ENCODE data around the gene SPHK2. TPM values are rescaled to one million over a fixed set of nuclear protein-coding genes. Genes with fewer than 3 reads are reported as not detected.

The SPHK2 gene
- total RNA-seq, 1 donor from 2014 or later = 146 TPM

DNA sequence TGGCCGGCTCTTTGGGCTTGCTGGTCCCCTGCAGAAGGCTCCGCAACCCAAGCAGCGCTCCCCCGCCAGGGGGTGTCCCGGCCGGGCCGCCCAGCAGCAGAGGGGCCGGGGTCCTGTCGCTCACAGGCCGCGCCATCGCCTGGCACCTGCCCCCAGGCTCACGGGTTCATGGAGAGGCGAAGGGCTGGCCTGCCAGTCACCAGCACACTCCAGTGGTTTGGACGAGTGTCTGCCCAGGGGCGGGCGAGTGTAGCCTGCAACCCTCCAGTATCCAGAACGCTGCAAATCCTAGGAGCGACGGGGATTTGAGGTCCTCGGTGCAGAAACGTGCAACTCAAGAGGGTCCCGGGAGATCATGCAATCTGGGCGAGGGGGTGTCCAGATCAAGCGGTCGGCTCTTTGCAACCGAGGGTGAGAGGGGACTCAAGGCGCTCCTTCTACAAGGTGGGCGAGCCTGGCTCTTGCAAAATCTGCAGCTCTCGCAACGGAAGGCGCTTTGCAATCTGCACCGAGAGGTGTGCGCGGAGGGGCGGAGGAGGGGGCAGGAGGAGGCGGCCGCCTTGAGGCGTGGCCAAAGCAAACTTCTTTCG, 17.6 kb downstream of the SPHK2 start, which contains the start of gene DBP:
Gene DBP, minus strand, starts transcription at position 521 of the 590 bp plus-strand sequence. Its CDS starts 385 bp downstream, at position 136.
- TF ChIP-seq, protein P1, sequence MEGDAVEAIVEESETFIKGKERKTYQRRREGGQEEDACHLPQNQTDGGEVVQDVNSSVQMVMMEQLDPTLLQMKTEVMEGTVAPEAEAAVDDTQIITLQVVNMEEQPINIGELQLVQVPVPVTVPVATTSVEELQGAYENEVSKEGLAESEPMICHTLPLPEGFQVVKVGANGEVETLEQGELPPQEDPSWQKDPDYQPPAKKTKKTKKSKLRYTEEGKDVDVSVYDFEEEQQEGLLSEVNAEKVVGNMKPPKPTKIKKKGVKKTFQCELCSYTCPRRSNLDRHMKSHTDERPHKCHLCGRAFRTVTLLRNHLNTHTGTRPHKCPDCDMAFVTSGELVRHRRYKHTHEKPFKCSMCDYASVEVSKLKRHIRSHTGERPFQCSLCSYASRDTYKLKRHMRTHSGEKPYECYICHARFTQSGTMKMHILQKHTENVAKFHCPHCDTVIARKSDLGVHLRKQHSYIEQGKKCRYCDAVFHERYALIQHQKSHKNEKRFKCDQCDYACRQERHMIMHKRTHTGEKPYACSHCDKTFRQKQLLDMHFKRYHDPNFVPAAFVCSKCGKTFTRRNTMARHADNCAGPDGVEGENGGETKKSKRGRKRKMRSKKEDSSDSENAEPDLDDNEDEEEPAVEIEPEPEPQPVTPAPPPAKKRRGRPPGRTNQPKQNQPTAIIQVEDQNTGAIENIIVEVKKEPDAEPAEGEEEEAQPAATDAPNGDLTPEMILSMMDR (IDR thresholded peaks at IDR 0.05; ENCODE audit: partially characterized antibody, unreplicated experiment) = no peak
- Mint-ChIP-seq H3K4me3 (ENCODE audit: unreplicated experiment) (peak within 1 kb of the TSS; percentile 86), H3K4me1 (ENCODE audit: low read depth, unreplicated experiment) (peaks cover 13% of the 10 kb centered on the region), H3K36me3 (ENCODE audit: unreplicated experiment) (peaks cover 4% of the 10 kb centered on the region), H3K9me3 (ENCODE audit: unreplicated experiment) (peaks cover 6% of the 10 kb centered on the region), H3K27ac (ENCODE audit: unreplicated experiment) (peak within 1 kb of the TSS; percentile 90), H3K27me3 (ENCODE audit: unreplicated experiment) (peaks cover 20% of the 10 kb centered on the region)
- DNase-seq = peak; percentile 55

DNA sequence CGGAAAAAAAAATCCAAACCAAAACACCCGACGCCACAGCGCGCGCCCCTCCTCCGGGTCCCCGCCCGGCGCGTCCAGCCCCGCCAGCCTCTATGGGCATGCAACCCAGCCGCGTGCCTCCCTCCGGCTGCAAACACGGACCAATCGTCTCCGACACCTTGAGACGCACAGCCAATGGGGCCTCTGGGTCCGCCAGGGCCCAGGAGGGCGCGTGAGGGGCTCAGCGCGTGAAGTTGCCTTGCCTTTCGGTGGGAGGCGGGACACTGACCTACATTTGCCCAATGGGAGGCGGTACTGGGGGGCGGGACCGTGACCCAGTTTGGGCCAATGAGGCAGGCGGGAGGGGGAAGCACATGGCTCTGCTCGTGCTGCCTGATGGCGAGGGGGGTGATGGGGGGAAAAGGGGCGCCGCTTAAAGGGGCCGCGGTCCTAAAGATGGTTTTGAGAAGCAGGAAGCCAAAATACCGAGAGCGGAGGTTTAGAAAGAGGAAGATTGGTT, 18.2 kb downstream of the SPHK2 start:
- Mint-ChIP-seq H3K27ac (ENCODE audit: unreplicated experiment) (peak overlapping the region; percentile 90), H3K4me3 (ENCODE audit: unreplicated experiment) (peak overlapping the region; percentile 86), H3K27me3 (ENCODE audit: unreplicated experiment) (peaks cover 20% of the 10 kb centered on the region), H3K36me3 (ENCODE audit: unreplicated experiment) (peaks cover 4% of the 10 kb centered on the region), H3K4me1 (ENCODE audit: low read depth, unreplicated experiment) (peaks cover 13% of the 10 kb centered on the region), H3K9me3 (ENCODE audit: unreplicated experiment) (peaks cover 5% of the 10 kb centered on the region)
- peak; percentile 95 for DNase-seq
- TF ChIP-seq, protein P1 (IDR thresholded peaks at IDR 0.05; ENCODE audit: partially characterized antibody, unreplicated experiment) = no peak

DNA sequence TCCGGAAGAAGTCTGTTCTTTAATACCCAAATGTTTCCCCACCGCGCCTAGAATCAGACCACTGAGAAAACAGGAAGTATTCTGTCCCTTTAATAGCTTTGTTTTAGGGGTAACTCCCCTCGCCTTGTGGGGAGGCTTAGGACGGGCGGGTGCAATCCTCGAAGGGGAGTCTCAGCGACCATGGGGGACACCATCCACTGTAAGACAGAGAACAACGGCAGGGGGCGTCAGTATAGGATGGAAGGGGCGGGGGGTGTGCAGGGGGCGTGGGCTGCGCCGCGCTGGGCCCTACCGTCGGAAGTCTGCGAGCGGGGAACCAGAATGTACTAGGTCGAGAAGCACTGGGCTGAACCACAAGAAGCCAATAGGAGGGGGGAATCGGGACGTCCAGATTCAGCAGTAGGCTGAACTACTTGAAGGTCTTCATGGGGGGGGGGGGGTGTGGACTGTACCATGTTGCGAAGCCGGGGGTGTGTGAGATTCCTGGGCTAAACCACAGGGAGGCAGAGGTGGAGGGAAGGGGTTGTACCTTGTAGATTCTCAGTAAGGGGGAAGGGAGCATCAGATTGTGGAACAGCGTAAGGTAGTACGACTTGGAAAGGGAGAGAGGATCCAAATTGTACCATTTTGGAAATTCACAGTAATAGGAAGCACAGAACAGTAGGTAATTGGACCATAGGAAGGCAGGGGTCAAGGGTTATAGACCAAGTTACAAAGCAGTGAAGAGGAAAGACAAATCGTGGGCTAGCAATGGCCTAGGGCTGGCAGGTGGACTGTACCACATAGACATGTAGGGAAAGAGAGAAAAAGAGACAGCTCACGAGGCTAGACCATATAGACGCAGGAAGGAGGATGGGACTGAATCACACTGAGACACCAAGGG, 18.9 kb downstream of the SPHK2 start:
- peak; percentile 73 for DNase-seq
- Mint-ChIP-seq H3K4me3 (ENCODE audit: unreplicated experiment) (peak overlapping the region; percentile 86), H3K27ac (ENCODE audit: unreplicated experiment) (peak overlapping the region; percentile 90), H3K4me1 (ENCODE audit: low read depth, unreplicated experiment) (peaks cover 13% of the 10 kb centered on the region), H3K36me3 (ENCODE audit: unreplicated experiment) (peaks cover 4% of the 10 kb centered on the region), H3K9me3 (ENCODE audit: unreplicated experiment) (peaks cover 7% of the 10 kb centered on the region), H3K27me3 (ENCODE audit: unreplicated experiment) (peaks cover 22% of the 10 kb centered on the region)
- TF ChIP-seq, protein P1 (IDR thresholded peaks at IDR 0.05; ENCODE audit: partially characterized antibody, unreplicated experiment) = no peak

DNA sequence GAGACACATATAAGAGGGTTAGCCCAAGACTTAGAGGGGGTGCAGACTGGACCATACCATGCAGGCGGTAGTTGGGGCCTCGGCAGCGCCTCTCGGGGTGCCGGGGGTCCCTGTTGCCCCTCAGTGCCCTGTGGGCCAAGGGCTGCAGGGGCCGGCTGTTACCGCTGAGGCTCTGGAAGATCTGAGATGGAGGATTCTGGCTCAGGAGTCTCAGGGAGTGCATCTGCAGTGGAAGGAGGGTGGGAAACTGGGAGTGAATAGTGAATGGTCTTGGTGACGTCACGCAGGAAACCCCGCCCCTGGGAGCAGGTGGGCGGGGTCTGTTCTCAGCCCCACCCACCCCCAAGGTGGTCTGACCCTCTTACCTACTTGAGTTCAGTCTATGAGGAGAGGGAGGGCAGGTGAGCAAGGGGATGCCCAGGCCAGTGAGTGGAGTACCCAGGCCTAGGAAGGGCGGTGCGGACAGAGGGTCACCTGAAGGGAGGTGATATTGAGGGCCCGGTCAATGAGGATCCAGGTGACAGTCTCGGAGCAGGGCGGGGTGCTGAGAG, 19.6 kb downstream of the SPHK2 start:
- no peak for DNase-seq
- Mint-ChIP-seq H3K9me3 (ENCODE audit: unreplicated experiment) (peaks cover 5% of the 10 kb centered on the region), H3K4me3 (ENCODE audit: unreplicated experiment) (peak overlapping the region; percentile 63), H3K36me3 (ENCODE audit: unreplicated experiment) (peaks cover 4% of the 10 kb centered on the region), H3K27ac (ENCODE audit: unreplicated experiment) (peak overlapping the region; percentile 90), H3K27me3 (ENCODE audit: unreplicated experiment) (peaks cover 20% of the 10 kb centered on the region), H3K4me1 (ENCODE audit: low read depth, unreplicated experiment) (peaks cover 10% of the 10 kb centered on the region)
- TF ChIP-seq, protein P1 (IDR thresholded peaks at IDR 0.05; ENCODE audit: partially characterized antibody, unreplicated experiment) = no peak
